Esophagus mucosa (tissue), 1 donor: Measurements from ENCODE around the gene CCNL1. TPM values are rescaled to one million over a fixed set of nuclear protein-coding genes. Genes with fewer than 3 reads are reported as not detected.
"Not testable (repeated sequence)": the region's sequence is repeated elsewhere in the genome, so short reads cannot be mapped to it uniquely, and the experiment has no call there.

Source experiments
- ATAC-seq: fragments of 200-7000 bp; cut with Tn5 transposase; one replicate; pipeline ENCODE4 v1.9.1; 2020
- total RNA-seq: library from RNA; stranded (reverse); gene quantifications from one replicate; pipeline ENCODE4 v1.2.4, GENCODE V29; 2023
- donor health status: DM: yes; HTN: yes; CAD: no.

Gene CCNL1
- total RNA-seq: 59.5 TPM

DNA sequence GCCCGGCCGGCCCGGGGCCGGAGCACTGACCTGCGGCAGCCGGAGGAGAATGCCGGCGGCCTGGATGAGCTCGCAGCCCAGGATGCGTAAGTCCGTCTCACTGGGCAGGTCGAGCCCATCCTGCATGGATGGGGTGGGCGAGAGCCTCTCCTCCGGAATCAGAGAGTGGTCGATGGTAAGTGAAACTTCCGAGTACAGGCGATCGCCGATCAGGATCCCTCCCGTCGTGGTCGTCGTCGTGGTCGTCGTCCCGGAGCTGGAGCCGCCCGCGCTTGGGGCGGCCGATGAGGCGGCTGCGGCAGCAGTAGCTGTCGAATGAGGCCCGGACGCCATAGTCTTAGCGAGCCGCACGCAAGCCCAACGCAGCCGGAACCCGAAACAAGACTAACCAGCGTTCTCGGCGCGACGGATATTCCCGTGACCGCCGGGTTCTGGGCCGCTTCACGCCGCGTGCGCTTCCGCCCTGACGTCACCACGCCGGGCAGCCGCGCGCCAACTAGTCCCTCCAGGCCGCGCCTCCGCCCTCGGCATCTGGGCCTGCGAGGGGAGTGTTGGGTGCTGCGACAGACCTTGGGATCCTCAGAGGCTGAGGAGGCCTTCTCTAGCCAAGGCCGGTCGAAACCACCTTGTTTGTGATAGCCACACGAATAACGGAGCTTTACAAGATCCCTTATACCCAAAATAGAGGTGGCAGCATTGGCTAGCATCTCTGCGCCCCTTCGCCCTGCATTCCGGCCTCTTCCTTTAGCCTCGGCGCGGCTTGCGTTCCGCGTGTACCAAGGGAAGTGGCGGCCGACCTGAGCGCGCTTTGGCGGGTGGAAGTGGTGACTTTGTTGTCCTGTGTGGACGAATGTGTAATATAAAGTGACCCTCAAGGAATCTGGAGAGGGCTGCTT lies at the start of gene CCNL1:
TSS of gene CCNL1 (minus strand) at position 386 of the 896 bp plus-strand sequence. CDS start at position 333, 53 bp downstream.
- ATAC-seq: peak; percentile 96

DNA sequence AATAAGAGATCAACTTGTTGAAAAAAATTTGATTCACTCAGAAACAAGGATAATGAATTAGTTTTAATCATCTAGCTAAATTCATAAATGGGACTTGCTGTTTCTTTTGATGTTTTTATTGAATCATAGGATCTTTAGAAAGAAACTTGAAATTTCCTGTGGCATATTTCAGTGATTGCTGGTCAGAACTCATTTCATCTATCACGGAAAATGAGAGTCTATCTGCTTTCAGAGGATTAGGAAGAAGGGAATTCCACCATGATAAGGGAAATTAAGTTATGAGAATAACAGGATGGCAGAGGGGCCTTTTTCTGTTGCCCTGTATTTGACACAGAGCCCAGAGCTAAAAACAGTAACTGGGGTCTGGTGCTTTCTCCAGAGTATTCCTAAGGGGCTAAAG lies 44.9 kb upstream of the CCNL1 start:
- no peak for ATAC-seq

DNA sequence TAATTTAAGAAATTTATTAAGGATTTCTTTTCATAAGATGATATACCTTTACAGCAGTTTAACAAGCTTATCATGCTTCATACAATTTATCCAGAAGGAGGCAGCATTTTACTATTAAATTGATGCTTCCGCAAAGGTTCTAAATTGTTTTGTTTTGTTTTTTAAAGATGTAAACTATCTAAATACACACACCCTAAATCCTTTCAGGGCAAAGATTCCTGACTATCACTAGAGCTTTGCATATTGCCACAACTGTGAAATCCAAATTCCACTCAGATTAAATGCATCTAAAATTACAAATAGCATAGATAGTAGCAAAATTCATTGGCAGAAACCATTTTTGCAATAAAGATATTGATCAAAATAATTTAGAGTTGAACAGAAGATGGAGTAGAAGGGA lies 44.5 kb upstream of the CCNL1 start:
- ATAC-seq: no peak

DNA sequence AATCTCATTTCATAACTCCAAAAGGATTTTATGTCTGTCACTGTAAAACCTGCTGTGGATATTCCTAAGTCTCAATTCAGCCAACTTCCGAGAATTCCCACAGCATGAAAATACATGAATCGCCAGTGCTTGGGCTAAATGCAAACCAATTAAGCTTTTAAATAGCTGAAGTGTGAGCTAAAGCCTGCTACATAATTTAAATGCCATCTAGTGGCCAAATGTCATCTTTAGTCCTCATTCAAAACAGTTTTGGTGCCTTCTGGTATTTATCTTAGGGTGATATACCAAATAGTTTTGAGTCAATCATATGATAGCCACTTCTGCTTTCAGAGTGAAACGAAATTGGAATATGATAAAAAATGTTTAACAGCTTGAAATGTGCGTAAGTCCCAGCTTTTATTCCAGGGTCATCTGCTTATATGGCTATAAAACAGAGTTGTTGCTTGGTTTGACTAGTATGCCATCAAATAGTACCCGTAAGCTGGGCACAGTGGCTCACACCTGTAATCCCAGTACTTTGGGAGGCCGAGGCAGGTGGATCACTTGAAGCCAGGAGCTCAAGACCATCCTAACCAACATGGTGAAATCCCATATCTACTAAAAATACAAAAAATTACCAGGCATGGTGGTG lies 41.8 kb upstream of the CCNL1 start:
- ATAC-seq: peak; percentile 35

DNA sequence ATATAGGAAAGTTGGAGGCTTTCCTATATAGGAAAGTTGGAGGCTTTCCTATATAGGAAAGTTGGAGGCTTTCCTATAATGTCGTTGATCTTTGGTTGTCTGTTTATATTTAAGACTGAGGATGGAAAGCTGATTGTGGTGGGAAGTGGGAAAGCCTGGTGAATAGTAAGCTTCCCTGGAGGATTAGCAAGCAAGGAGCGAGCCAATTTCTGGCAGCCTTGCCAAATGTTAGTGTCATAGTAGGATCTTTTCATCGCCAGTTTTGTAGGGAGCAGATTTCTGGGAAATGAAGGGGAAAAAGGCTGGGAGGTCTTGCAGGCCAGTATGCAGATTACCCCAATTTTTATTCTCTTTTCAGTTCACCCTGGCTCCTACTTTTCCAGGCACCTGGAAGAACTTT lies 39.9 kb upstream of the CCNL1 start:
- no peak for ATAC-seq

DNA sequence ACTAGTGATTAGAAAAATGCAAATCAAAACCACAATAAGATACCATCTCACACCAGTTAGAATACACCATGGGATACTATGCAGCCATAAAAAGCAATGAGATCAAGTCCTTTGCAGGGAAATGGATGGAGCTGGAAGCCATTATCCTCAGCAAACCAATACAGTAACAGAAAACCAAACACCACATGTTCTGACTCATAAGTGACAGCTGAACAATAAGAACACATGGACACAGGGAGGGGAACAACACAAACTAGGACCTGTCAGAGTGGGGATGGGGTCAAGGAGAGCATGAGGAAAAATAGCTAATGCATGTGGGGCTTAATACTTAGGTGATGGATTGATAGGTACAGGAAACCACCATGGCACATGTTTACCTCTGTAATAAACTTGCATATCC lies 36.0 kb upstream of the CCNL1 start:
- ATAC-seq: no peak

DNA sequence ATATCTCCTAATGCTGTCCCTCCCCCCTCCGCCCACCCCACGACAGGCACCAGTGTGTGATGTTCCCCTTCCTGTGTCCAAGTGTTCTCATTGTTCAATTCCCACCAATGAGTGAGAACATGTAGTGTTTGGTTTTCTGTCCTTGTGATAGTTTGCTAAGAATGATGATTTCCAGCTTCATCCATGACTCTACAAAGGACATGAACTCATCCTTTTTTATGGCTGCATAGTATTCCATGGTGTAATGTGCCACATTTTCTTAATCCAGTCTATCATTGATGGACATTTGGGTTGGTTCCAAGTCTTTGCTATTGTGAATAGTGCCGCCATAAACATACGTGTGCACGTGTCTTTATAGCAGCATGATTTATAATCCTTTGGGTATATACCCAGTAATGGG lies 31.2 kb upstream of the CCNL1 start:
- ATAC-seq: not testable (repeated sequence)

DNA sequence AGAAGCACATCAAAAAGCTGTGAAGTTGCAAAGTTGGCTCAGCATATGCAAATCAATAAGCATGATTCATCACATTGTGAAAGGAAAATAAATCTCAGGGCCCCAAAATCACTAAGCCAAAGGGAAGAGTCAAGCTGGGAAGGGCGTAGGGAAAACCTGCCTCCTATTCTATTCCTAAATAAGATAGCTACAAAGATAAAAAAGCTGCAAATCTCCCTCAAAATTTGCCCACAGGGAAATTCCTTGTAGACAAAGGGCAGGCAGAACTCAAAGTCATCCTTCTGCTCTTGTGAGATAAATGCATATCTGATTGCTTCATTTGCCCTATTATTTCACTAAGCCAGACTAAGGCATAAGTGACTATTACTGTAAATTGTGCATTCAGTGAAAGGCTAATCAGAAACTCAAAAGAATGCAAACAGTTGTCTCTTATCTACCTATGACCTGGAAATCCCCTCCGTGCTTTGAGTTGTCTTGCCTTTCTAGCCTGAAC lies 30.5 kb upstream of the CCNL1 start:
- ATAC-seq: no peak

DNA sequence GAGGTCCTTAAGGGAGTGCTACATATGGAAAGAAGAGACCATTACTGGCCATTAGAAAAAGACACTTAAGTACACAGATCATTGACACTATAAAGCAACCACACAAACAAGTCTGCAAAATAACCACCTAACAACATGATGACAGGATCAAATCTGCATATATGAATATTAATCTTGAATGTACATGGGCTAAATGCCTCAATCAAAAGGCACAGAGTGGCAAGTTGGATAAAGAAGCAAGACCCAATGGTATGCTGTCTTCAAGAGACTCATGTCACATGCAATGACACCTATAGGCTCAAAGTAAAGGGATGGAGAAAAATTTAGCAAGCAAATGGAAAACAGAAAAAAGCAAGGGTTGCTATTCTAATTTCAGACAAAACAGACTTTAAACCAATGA lies 28.4 kb upstream of the CCNL1 start:
- ATAC-seq: no peak

DNA sequence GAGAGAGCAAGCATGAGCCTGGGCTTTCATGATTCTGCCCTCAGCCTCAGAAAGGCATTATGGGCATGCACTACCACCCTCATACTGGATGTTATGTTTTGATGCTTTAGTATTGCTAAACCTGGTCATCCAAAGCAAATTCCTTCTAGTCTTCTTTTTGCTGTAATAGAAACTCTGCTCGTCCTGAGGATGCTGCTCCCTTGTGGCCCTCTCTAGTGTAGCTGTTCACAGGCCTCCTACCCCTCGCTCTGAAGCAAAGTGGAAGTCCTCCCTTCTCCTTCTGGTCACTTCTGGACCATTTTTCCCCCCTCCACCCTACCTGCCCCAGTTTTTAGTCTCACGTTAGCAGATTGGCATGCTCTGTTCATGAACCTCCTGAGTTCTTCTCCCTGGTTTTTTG lies 22.9 kb upstream of the CCNL1 start:
- no peak for ATAC-seq

DNA sequence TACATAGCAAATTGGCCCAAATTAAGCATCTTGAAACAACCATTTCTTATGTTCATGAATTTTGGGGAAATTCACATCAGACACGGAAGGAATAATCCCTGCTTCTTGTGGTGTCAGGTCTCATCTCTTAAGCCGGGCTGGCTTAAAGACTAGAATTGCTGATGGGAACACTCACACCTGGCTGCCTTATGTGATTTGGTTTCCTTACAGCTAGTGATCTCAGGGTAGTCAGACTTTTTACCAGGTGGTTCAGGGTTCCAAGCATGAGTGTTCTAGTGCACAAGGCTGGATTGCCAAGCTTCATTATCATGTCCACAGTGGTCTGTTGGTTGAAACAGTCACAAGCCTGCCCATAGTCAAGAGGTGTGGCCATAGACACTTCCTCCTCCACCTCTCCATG lies 20.3 kb upstream of the CCNL1 start:
- ATAC-seq: no peak

DNA sequence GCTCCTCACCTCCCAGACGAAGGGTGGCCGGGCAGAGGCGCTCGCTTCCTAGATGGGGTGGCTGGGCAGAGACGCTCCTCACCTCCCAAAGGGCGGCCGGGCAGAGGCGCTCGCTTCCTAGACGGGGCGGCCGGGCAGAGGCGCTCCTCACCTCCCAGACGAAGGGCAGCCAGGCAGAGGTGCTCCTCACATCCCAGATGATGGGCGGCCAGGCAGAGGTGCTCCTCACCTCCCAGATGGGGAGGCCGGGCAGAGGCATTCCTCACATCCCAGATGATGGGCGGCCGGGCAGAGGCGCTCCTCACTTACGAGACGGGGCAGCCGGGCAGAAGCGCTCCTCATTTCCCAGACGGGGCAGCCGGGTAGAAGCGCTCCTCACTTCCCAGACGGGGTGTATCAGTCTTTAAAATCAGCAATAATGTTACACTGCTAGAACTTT lies 19.4 kb upstream of the CCNL1 start:
- ATAC-seq: no peak

DNA sequence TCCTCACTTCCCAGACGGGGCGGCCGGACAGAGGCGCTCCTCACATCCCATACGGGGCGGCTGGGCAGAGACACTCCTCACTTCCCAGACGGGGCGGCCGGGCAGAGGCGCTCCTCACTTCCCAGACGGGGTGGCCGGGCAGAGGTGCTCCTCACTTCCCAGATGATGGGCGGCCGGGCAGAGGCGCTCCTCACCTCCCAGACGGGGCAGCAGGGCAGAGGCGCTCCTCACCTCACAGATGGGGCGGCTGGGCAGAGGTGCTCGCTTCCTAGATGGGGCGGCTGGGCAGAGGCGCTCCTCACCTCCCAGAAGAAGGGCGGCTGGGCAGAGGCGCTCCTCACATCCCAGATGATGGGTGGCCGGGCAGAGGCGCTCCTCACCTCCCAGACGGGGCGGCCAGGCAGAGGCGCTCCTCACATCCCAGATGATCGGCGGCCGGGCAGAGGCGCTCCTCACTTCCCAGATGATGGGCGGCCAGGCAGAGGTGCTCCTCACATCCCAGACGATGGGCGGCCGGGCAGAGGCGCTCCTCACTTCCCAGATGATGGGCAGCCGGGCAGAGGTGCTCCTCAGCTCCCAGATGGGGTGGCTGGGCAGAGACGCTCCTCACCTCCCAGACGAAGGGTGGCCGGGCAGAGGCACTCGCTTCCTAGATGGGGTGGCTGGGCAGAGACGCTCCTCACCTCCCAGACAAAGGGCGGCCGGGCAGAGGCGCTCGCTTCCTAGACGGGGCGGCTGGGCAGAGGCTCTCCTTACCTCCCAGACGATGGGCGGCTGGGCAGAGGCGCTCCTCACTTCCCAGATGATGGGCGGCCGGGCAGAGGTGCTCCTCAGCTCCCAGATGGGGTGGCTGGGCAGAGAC lies 18.8 kb upstream of the CCNL1 start:
- not testable (repeated sequence) for ATAC-seq

DNA sequence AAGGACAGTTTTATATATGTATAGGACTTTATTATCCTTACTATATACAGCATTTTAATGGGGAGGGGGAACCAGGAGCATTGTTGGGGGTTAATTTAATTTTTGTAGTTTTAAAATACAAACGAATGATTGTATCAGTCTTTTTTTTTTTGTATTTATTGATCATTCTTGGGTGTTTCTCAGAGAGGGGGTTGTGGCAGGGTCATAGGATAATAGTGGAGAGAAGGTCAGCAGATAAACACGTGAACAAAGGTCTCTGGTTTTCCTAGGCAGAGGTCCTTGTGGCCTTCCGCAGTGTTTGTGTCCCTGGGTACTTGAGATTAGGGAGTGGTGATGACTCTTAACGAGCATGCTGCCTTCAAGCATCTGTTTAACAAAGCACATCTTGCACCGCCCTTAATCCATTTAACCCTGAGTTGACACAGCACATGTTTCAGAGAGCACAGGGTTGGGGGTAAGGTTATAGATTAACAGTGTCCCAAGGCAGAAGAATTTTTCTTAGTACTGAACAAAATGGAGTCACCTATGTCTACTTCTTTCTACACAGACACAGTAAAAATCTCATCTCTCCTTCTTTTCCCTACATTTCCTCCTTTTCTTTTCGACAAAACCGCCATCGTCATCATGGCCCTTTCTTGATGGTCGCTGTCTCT lies 18.0 kb upstream of the CCNL1 start:
- ATAC-seq: not testable (repeated sequence)

DNA sequence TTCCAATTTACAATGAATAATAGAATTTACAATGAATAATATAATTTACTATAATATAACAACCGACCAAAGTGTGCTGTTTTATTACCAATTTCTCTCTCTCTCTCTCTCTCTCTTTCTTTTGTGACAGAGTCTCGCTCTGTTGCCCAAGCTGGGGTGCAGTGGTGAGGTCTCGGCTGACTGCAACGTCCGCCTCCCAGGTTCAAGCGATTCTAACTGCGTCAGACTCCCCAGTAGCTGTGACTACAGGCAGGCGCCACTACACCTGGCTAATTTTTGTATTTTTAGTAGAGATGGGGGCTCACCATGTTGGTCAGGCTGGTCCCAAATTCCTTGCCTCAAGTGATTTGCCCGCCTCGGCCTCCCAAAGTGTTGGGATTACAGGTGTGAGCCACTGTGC lies 17.0 kb upstream of the CCNL1 start:
- ATAC-seq: no peak

DNA sequence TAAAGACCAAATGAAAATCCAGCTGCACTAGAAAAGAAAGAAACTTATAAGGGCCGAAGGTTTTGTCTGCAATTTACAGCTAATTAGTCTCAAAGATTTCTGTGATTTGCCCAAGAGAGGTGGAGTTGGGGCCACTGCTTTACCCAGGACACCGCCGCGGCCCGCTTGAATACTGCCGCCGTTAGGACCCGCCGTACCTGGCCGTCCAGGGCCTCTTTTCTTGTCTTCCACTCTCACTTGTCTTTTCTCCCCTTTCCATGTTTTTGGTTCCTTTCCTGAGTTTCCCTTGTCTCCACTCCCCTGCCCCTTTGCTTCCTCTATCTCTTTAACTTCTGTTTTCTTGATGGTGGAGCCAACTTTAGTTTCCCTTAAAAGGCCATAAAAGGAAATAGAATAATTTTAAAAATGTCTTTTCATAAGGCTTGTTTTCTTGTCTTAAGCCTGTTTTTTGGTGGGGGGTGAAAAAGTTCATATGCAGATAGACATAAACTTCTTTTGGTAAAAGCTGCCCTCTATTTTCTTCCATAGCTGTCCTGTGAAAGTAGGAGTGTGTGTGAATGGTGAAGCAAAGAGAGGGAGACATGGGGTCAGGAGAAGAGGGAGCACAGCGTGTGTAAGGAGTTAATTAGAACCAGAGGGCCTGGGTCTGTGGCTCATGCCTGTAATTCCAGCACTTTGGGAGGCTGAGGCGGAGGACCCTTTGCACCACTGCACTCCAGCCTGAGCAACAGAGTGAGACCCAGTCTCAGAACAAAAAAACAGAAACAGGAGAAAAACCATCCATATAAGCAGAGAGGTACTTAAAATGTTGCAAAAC lies 16.0 kb upstream of the CCNL1 start:
- ATAC-seq: no peak

DNA sequence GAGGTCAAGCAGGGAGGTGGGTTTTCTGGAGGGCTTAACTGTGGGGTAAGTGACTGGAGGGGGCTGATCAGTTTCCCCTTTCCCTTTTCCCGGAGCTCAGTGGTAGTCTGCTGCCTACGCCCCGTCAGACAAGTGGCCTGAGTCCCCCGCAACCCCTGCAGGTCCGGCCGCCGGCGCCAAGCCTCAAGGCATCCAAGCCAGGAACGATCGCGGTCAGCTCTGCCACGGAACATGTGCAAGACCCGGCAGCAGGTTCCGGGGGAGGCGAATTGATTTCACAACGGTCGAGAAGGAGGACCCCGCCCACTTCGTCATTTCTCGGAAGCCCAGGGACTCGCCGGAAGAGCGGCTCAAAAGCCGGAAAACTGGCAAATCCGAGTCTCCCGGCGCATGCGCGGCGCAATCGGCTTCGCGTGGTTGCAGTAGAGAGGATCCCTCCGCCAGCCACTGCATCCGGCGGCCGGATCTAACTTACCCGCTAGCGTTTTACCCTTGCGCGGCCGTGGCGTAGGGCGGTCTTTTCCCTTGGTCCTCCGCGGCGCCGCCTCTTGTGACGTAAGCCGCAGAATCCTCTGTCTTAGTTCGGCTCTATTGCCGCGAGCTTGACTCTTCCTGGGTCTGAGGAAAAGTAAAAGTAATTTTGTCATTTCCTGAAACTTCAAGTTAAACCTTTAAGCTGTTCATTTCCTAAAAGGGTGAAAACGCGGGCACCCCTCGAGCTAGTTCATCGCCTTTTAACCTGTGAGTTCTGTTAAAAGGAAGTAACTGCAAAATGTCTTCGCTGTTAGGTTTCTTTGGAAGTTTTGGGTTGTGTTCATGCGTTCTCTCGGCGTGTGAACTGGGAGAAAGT lies 14.9 kb upstream of the CCNL1 start:
- ATAC-seq: peak; percentile 100

DNA sequence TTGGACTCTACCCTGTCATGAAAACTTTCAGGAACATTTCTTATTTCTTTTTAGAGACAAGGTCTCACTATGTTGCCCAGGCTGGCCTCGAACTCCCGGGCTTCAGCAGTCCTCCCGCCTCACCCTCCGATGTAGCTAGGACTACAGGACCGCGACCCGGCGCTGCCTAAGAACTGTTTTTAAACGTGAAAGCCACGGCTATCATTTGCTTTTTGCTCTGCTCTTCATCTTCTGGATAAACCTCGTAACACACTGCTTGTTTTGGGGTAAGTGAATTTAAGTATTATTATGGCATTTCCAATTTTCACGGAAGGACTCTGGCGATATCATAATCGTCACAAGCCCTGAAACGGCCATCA lies 14.3 kb upstream of the CCNL1 start:
- no peak for ATAC-seq

DNA sequence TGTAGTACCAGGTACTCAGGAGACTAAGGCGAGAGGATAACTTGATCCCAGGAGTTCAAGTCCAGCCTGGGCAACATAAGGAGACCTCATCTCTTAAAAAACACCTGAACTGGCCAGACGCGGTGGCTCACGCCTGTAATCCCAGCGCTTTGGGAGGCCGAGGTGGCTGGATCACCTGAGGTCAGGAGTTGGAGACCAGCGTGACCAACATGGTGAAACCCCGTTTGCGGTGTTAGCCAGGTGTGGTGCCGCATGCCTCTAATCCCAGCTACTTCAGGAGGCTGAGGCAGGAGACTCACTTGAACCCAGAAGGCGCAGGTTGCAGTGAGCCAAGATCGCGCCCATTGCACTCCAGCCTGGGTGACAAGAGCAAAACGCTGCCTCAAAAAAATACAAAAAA lies 13.4 kb upstream of the CCNL1 start:
- ATAC-seq: not testable (repeated sequence)

DNA sequence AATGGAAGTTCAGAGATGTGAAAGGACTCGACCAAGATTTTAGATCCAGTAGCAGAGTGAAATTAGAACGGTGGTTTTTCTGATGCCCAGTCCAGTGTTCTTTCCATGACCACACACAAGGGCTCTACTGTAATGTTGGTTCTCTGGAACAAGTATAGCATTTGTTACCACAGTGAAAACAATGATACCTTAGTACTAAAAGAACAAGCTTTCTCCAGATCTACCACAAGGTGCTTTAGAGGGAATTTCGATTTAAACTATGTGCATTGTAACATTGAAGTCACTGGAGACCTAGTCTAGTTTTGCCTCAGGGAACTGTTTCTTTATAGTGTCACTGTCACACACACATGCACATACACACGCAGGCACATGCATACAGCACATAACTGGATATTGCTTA lies 12.8 kb upstream of the CCNL1 start:
- ATAC-seq: no peak

DNA sequence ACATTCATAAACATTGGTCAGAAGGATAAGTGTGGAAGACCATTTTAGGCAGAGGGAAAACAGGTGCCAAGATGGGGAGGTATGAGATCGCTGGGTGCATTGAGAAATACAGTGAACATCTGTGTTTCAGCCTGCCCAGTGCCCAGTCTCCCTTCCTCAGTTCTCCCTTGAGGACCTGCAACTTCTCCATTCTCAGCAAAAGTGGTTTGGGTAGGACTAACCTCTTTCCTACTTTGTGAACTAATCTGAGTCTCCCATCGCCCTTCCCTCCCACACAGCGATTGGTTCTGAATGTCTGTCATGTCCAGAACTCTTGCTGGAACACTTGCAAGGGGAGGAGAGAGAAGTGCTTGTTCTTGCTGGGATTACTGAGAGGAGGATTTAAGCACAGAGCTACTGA lies 10.9 kb upstream of the CCNL1 start:
- ATAC-seq: no peak
